Trophoblast cell (in vitro differentiated cells and primary cell): Measurements from ENCODE around the gene TMEM181.

Experiments
- DNase-seq, 2 donors: peaks; one replicate each; pipeline ENCODE4 v3.0.0-alpha.2; 2016
- H2AFZ ChIP-seq: 2 replicates; pipeline ENCODE4 v1.6.1; 2013; ENCODE audit warnings: low read length, moderate library complexity, mild to moderate bottlenecking; ENCODE audit not compliant: insufficient read depth, poor library complexity
- H2AK5ac ChIP-seq: 2 replicates; pipeline ENCODE4 v1.6.1; 2013; ENCODE audit warnings: mild to moderate bottlenecking, low read length
- H2BK120ac ChIP-seq: 2 replicates; pipeline ENCODE4 v1.6.1; 2013; ENCODE audit warnings: low read length, mild to moderate bottlenecking, moderate library complexity; ENCODE audit not compliant: insufficient read depth, poor library complexity
- H2BK12ac ChIP-seq: 2 replicates; pipeline ENCODE4 v1.6.1; 2013; ENCODE audit warnings: mild to moderate bottlenecking, low read length, moderate library complexity
- H2BK5ac ChIP-seq: 2 replicates; pipeline ENCODE4 v1.6.1; 2013; ENCODE audit warnings: low read length, low read depth, moderate library complexity, mild to moderate bottlenecking; ENCODE audit not compliant: poor library complexity
- H3K14ac ChIP-seq: 2 replicates; pipeline ENCODE4 v1.6.1; 2013; ENCODE audit warnings: mild to moderate bottlenecking, low read length
- H3K18ac ChIP-seq: 2 replicates; pipeline ENCODE4 v1.6.1; 2013; ENCODE audit warnings: mild to moderate bottlenecking, low read length
- H3K23ac ChIP-seq: 2 replicates; pipeline ENCODE4 v1.6.1; 2013; ENCODE audit warnings: low read length
- H3K27ac ChIP-seq: 2 replicates; pipeline ENCODE4 v1.5.1; 2013; ENCODE audit warnings: low read depth, mild to moderate bottlenecking, inconsistent platforms, low read length, moderate library complexity
- H3K27me3 ChIP-seq: 2 replicates; pipeline ENCODE4 v1.6.1; 2013; ENCODE audit warnings: inconsistent platforms, mild to moderate bottlenecking, low read length, moderate library complexity; ENCODE audit not compliant: insufficient read depth
- H3K36me3 ChIP-seq, 2 experiments: 1 replicate in 1 of 2; 2 replicates in 1 of 2; pipeline ENCODE4 v1.6.1; 2013; ENCODE audit warnings: low read length in 2 of 2, mild to moderate bottlenecking in 2 of 2, moderate library complexity in 1 of 2; ENCODE audit not compliant: insufficient read depth in 2 of 2, control insufficient read depth in 1 of 2
- H3K4ac ChIP-seq: 2 replicates; pipeline ENCODE4 v1.6.1; 2013; ENCODE audit warnings: low read depth, mild to moderate bottlenecking, low read length, moderate library complexity
- H3K4me1 ChIP-seq, 2 experiments: 1 replicate in 1 of 2; 2 replicates in 1 of 2; pipeline ENCODE4 v1.6.1; 2013; ENCODE audit warnings: low read length in 2 of 2, mild to moderate bottlenecking in 2 of 2, moderate library complexity in 1 of 2; ENCODE audit not compliant: insufficient read depth in 2 of 2, control insufficient read depth in 1 of 2
- H3K4me2 ChIP-seq: 2 replicates; pipeline ENCODE4 v1.6.1; 2013; ENCODE audit warnings: inconsistent platforms, mild to moderate bottlenecking, low read length, moderate library complexity
- H3K4me3 ChIP-seq: 2 replicates; pipeline ENCODE4 v1.5.1; 2013; ENCODE audit warnings: mild to moderate bottlenecking, low read depth, low read length, inconsistent platforms
- H3K79me1 ChIP-seq: one replicate; pipeline ENCODE4 v1.6.1; 2013; ENCODE audit warnings: low read length
- H3K79me2 ChIP-seq: 2 replicates; pipeline ENCODE4 v1.6.1; 2013; ENCODE audit warnings: low read length, mild to moderate bottlenecking; ENCODE audit not compliant: control insufficient read depth, insufficient read depth, poor library complexity
- H3K9ac ChIP-seq: 2 replicates; pipeline ENCODE4 v1.6.1; 2013; ENCODE audit warnings: mild to moderate bottlenecking, low read length
- H3K9me3 ChIP-seq: 2 replicates; pipeline ENCODE4 v1.6.1; 2013; ENCODE audit warnings: low read depth, mild to moderate bottlenecking, control low read depth, inconsistent platforms, low read length; ENCODE audit not compliant: insufficient read depth
- H4K12ac ChIP-seq: 2 replicates; pipeline ENCODE4 v1.6.1; 2013; ENCODE audit warnings: low read depth, mild to moderate bottlenecking, low read length, moderate library complexity
- H4K8ac ChIP-seq: 2 replicates; pipeline ENCODE4 v1.6.1; 2013; ENCODE audit warnings: low read depth, mild to moderate bottlenecking, low read length, moderate library complexity
- H4K91ac ChIP-seq: one replicate; pipeline ENCODE4 v1.6.1; 2013; ENCODE audit warnings: low read depth, mild to moderate bottlenecking, low read length, moderate library complexity
- WGBS: extraction: QIAGEN DNeasy Blood & Tissue Kit; methylation state at CpG from one replicate; pipeline ENCODE4 v1.1.7; 2013; ENCODE audit warnings: missing lambda C conversion rate; ENCODE audit not compliant: insufficient read length, insufficient coverage; ENCODE audit errors: extremely low coverage; 5-methylcytosine and 5-hydroxymethylcytosine counted together

The TMEM181 gene

GRCh38 chr6:158543606-158544185 is 16.2 kb upstream of the TMEM181 start:
- Histone ChIP-seq H2AFZ (no peak overlapping the region), H3K4ac (no peak overlapping the region), H3K4me1 (peaks cover 0 to 2% of the 10 kb centered on the region in 2 experiments), H3K23ac (no peak overlapping the region), H3K79me1 (no peaks in the 10 kb centered on the region), H3K79me2 (no peaks in the 10 kb centered on the region), H2BK5ac (no peak overlapping the region), H3K4me3 (no peak overlapping the region), H3K9ac (no peak overlapping the region), H3K4me2 (no peak overlapping the region), H4K8ac (no peak overlapping the region), H4K12ac (no peak overlapping the region), H3K18ac (no peak overlapping the region), H2AK5ac (no peak overlapping the region), H3K27me3 (no peaks in the 10 kb centered on the region), H4K91ac (no peak overlapping the region), H3K27ac (no peak overlapping the region), H3K14ac (no peak overlapping the region), H3K9me3 (peaks cover 2% of the 10 kb centered on the region), H3K36me3 (no peaks in the 10 kb centered on the region), H2BK12ac (no peak overlapping the region), H2BK120ac (no peak overlapping the region)
- WGBS: no CpG with 5 or more reads among the region's 12 CpGs
- no peak for DNase-seq

- Histone ChIP-seq H2BK5ac (no peak overlapping the region), H3K9me3 (peaks cover 2% of the 10 kb centered on the region), H3K79me1 (no peaks in the 10 kb centered on the region), H3K4me3 (no peak overlapping the region), H4K91ac (no peak overlapping the region), H3K79me2 (no peaks in the 10 kb centered on the region), H2BK12ac (no peak overlapping the region), H3K4me2 (no peak overlapping the region), H3K23ac (no peak overlapping the region), H3K18ac (no peak overlapping the region), H2AK5ac (no peak overlapping the region), H3K4ac (no peak overlapping the region), H3K4me1 (no peaks in the 10 kb centered on the region), H4K12ac (no peak overlapping the region), H3K27ac (no peak overlapping the region), H3K14ac (no peak overlapping the region), H3K36me3 (no peaks in the 10 kb centered on the region), H3K27me3 (no peaks in the 10 kb centered on the region), H2AFZ (no peak overlapping the region), H3K9ac (no peak overlapping the region), H4K8ac (no peak overlapping the region), H2BK120ac (no peak overlapping the region)
- no CpG with 5 or more reads among the region's 12 CpGs for WGBS
- DNase-seq: no peak
Measured at GRCh38 chr6:158544428-158544827, 15.5 kb upstream of the TMEM181 start.

- H3K4ac ChIP-seq: no peak overlapping the region
- H2BK5ac ChIP-seq: no peak overlapping the region
- H4K91ac ChIP-seq: no peak overlapping the region
- no peak overlapping the region for H4K8ac ChIP-seq
- no peaks in the 10 kb centered on the region for H3K36me3 ChIP-seq
- H3K18ac ChIP-seq: no peak overlapping the region
- no peak overlapping the region for H3K14ac ChIP-seq
- H2BK120ac ChIP-seq: no peak overlapping the region
- H3K9ac ChIP-seq: no peak overlapping the region
- H3K79me1 ChIP-seq: no peaks in the 10 kb centered on the region
- no peak overlapping the region for H4K12ac ChIP-seq
- no peak overlapping the region for H3K4me3 ChIP-seq
- H3K27me3 ChIP-seq: no peaks in the 10 kb centered on the region
- H3K9me3 ChIP-seq: peaks cover 2% of the 10 kb centered on the region
- no peak overlapping the region for H3K23ac ChIP-seq
- no peaks in the 10 kb centered on the region for H3K79me2 ChIP-seq
- no peak overlapping the region for H3K4me2 ChIP-seq
- DNase-seq: no peak
- no peak overlapping the region for H2BK12ac ChIP-seq
- no CpG with 5 or more reads among the region's 30 CpGs for WGBS
- no peak overlapping the region for H2AK5ac ChIP-seq
- H2AFZ ChIP-seq: no peak overlapping the region
- no peak overlapping the region for H3K27ac ChIP-seq
- no peaks in the 10 kb centered on the region for H3K4me1 ChIP-seq
Measured at GRCh38 chr6:158545043-158545966, 14.6 kb upstream of the TMEM181 start.

GRCh38 chr6:158548418-158549161 is 11.3 kb upstream of the TMEM181 start:
- Histone ChIP-seq H3K79me1 (no peaks in the 10 kb centered on the region), H3K9me3 (peaks cover 2% of the 10 kb centered on the region), H3K23ac (peak overlapping the region; percentile 56), H3K4me2 (no peak overlapping the region), H3K36me3 (no peaks in the 10 kb centered on the region), H3K4ac (no peak overlapping the region), H4K12ac (no peak overlapping the region), H3K4me3 (no peak overlapping the region), H4K8ac (no peak overlapping the region), H3K79me2 (no peaks in the 10 kb centered on the region), H3K14ac (no peak overlapping the region), H2BK5ac (no peak overlapping the region), H2BK12ac (no peak overlapping the region), H3K4me1 (no peaks in the 10 kb centered on the region), H3K27ac (no peak overlapping the region), H2BK120ac (no peak overlapping the region), H3K27me3 (no peaks in the 10 kb centered on the region), H3K18ac (no peak overlapping the region), H3K9ac (peak overlapping the region; percentile 23), H2AK5ac (no peak overlapping the region), H2AFZ (no peak overlapping the region), H4K91ac (no peak overlapping the region)
- WGBS: no CpG with 5 or more reads among the region's 9 CpGs
- no peak for DNase-seq
